ENCODE data around the gene PITPNM3. TPM values are rescaled to one million over a fixed set of nuclear protein-coding genes. Genes with fewer than 3 reads are reported as not detected.

The PITPNM3 gene
- polyA plus RNA-seq, 1 donor, result 1.4 TPM

DNA sequence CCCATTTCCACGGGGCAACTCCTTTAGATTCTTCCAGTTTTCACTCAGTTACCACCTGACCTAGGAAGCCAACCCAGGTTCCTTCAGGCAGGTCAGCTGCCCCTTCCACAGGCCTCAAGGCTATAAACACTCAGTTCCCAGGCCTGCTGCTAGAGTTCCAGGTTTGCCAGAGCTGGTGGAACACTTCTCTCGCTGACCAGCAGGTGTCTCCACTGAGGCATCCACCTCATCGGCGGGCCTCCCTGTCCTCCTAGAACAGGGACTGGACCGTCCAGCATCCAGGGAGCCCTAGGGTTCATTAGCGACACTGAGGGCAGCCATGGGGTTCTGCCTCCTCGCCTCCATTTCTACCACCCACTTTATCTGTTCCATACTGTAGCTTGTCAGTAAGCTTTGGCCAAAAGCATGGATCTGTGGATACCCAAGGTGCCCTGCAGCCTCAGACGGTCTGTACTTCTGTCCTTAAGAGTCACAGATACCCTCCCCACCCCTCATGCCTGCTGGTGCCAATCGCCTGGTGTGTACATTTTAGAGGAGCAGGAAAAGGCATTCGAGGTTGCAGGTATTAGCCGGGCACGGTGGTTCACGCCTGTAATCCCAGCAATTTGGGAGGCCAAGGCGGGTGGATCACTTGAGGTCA is 83.1 kb downstream of the PITPNM3 start:
- H3K27ac ChIP-seq (ENCODE audit: low read length), result no peak overlapping the region
- H3K4me3 ChIP-seq (ENCODE audit: low read length), result no peak overlapping the region
- H3K36me3 ChIP-seq (ENCODE audit: control insufficient read depth, insufficient read depth, low read length), result no peaks in the 10 kb centered on the region
- H3K9me3 ChIP-seq (ENCODE audit: control insufficient read depth, low read depth, low read length), result no peaks in the 10 kb centered on the region
- 0% methylated on average over 1 of the region's 14 CpGs for WGBS (ENCODE audit: insufficient coverage, low lambda C conversion rate)
- H3K27me3 ChIP-seq (ENCODE audit: control insufficient read depth, insufficient read depth, low read length), result no peaks in the 10 kb centered on the region
- peaks cover 6% of the 10 kb centered on the region for H3K4me1 ChIP-seq (ENCODE audit: control insufficient read depth, insufficient read depth, low read length)
- peak; percentile 73 to 82 for DNase-seq

DNA sequence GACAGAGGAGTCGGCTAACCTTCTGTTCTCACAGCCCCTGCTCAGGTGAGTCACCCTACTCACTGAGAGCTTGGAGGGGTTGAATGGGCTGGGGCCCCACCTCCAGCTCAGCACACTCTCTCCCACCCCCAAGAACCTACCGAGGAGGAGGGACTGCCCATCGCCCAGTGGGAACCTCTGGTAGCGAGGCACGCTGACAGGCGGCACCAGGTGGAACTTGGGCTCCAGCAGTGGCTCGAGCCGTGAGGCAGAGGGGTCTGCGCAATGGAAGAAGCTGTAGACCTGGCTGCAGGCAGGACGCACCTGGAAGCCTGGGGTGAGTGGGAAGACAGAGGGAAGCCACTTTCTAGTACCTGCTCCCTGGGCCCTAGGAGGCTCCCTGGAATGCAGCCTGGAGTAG is 83.8 kb downstream of the PITPNM3 start:
- WGBS (ENCODE audit: insufficient coverage, low lambda C conversion rate), result no CpG with 5 or more reads among the region's 10 CpGs
- DNase-seq, result no peak
- no peak overlapping the region for H3K4me3 ChIP-seq (ENCODE audit: low read length)
- peaks cover 6% of the 10 kb centered on the region for H3K4me1 ChIP-seq (ENCODE audit: control insufficient read depth, insufficient read depth, low read length)
- no peak overlapping the region for H3K27ac ChIP-seq (ENCODE audit: low read length)
- no peaks in the 10 kb centered on the region for H3K9me3 ChIP-seq (ENCODE audit: control insufficient read depth, low read depth, low read length)
- no peaks in the 10 kb centered on the region for H3K27me3 ChIP-seq (ENCODE audit: control insufficient read depth, insufficient read depth, low read length)
- no peaks in the 10 kb centered on the region for H3K36me3 ChIP-seq (ENCODE audit: control insufficient read depth, insufficient read depth, low read length)

DNA sequence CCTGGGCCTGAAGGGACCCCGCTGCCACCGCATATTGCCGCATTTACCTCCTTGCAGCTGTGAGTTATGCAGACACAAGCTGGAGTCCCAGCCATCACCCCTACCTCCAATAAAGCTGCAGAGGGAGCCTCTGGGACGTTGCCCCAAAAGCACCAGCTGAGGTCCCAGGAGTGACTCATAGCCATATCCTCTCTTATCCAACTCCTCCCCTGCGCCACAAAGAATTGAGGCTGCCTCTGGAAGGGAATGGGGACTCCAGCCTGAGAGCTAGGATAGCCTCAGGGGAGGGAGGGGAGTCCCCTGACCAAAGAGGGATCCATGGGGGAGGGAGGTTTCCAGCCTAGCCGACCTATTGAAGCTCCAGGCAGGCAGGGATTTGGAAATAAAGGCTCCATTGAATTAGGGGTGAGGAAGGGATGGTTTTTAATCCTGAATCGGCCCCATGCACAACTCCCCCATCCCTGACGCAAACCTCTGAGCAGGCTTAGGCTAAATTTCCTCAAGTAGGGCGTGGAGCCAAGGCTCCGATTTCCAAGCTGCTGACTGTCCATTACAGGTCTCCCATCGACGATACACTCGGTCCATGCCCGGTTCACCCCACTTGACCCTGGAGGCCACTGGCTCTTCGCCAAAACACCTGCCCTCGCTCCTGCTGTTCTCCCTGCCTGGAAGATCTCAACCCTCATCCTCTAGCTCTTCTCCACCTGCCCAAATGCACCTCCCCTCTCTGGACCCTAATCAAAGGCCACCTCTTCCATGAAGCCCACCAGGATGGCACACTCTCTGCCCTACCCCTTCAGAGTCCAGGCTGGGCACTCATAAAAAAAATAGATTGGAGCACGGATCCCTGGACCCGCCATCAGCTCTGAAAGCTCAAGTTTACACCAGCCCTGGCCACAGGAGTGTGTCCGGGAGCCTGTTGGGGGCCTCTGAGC is 84.6 kb downstream of the PITPNM3 start:
- no CpG with 5 or more reads among the region's 19 CpGs for WGBS (ENCODE audit: insufficient coverage, low lambda C conversion rate)
- H3K4me3 ChIP-seq (ENCODE audit: low read length), result no peak overlapping the region
- H3K27ac ChIP-seq (ENCODE audit: low read length), result no peak overlapping the region
- DNase-seq, result no peak
- no peaks in the 10 kb centered on the region for H3K27me3 ChIP-seq (ENCODE audit: control insufficient read depth, insufficient read depth, low read length)
- H3K36me3 ChIP-seq (ENCODE audit: control insufficient read depth, insufficient read depth, low read length), result no peaks in the 10 kb centered on the region
- H3K4me1 ChIP-seq (ENCODE audit: control insufficient read depth, insufficient read depth, low read length), result peaks cover 6% of the 10 kb centered on the region
- no peaks in the 10 kb centered on the region for H3K9me3 ChIP-seq (ENCODE audit: control insufficient read depth, low read depth, low read length)

DNA sequence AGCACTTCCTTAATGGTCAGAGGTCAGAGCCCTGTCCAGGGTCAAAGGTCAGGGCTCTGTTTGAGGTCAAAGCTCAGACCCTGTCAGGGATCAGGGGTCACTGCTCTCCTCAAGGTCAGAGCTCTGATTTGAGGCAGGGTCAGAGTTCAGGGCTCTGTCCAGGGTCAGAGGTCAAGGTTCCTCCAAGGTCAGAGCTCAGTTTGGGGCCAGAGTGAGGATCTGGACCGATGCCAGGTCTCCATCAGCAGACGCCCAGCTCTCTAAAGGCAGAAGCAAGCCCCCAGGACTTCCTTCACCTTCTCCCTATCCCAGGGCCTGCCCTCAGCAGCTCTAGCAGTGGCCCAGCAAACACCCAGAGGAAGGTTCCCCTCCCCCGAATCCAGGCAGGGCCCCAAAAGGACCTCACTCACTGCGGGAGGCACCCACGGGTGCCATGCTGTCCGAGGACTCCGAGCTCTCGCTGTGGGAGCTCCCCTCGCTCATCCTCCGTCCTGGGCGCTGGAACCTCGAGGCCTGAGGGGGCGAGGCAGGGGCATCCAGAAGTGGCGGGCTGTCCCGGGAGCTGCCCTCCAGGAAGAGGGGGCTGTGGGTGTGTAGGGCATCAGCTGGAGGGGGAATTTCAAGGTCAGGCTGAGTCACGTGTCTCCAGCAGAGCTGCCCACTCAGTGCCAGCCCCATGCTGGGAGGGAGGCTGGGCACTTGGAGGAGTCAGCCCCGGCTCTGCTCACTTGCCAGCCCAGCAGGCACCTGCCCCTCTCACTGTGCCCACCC is 85.4 kb downstream of the PITPNM3 start:
- no peak for DNase-seq
- no CpG with 5 or more reads among the region's 17 CpGs for WGBS (ENCODE audit: insufficient coverage, low lambda C conversion rate)

DNA sequence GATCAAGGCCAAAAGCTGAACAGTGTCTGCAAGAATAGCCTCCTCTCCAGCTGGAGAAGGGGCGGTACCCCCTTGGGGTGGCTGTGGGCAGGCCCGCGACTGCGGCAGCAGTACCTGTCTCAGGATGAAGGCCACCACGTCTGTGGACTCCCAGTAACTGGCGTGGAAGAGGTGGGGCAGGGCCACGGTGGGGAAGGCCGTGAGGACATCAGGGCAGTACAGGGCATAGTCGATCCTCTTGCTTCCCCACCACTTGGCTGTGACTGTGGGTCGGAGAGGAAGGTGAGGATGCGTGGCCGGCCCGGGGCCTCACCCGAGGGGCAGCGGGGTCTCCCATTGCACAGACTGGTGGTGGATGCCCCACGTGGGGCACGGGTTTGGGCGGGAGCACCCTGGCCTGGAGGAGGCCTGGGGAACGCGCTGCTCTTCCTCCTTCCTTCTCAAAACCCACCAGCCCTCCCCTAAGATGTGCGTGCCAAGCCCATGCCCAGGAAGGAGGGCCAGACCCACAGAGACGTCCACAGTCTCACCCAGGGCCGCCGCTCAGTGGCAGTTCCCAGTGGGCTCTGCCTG is 86.1 kb downstream of the PITPNM3 start:
- H3K4me1 ChIP-seq (ENCODE audit: control insufficient read depth, insufficient read depth, low read length), result peaks cover 6% of the 10 kb centered on the region
- no peak overlapping the region for H3K4me3 ChIP-seq (ENCODE audit: low read length)
- H3K9me3 ChIP-seq (ENCODE audit: control insufficient read depth, low read depth, low read length), result no peaks in the 10 kb centered on the region
- H3K27me3 ChIP-seq (ENCODE audit: control insufficient read depth, insufficient read depth, low read length), result no peaks in the 10 kb centered on the region
- no peak overlapping the region for H3K27ac ChIP-seq (ENCODE audit: low read length)
- no CpG with 5 or more reads among the region's 24 CpGs for WGBS (ENCODE audit: insufficient coverage, low lambda C conversion rate)
- no peak for DNase-seq
- no peaks in the 10 kb centered on the region for H3K36me3 ChIP-seq (ENCODE audit: control insufficient read depth, insufficient read depth, low read length)

More for the DNA sequence above, 85.4 kb downstream of the PITPNM3 start:
- H3K36me3 ChIP-seq (ENCODE audit: control insufficient read depth, insufficient read depth, low read length), result no peaks in the 10 kb centered on the region
- peaks cover 6% of the 10 kb centered on the region for H3K4me1 ChIP-seq (ENCODE audit: control insufficient read depth, insufficient read depth, low read length)
- H3K27ac ChIP-seq (ENCODE audit: low read length), result no peak overlapping the region
- H3K4me3 ChIP-seq (ENCODE audit: low read length), result no peak overlapping the region
- no peaks in the 10 kb centered on the region for H3K27me3 ChIP-seq (ENCODE audit: control insufficient read depth, insufficient read depth, low read length)
- H3K9me3 ChIP-seq (ENCODE audit: control insufficient read depth, low read depth, low read length), result no peaks in the 10 kb centered on the region

DNA sequence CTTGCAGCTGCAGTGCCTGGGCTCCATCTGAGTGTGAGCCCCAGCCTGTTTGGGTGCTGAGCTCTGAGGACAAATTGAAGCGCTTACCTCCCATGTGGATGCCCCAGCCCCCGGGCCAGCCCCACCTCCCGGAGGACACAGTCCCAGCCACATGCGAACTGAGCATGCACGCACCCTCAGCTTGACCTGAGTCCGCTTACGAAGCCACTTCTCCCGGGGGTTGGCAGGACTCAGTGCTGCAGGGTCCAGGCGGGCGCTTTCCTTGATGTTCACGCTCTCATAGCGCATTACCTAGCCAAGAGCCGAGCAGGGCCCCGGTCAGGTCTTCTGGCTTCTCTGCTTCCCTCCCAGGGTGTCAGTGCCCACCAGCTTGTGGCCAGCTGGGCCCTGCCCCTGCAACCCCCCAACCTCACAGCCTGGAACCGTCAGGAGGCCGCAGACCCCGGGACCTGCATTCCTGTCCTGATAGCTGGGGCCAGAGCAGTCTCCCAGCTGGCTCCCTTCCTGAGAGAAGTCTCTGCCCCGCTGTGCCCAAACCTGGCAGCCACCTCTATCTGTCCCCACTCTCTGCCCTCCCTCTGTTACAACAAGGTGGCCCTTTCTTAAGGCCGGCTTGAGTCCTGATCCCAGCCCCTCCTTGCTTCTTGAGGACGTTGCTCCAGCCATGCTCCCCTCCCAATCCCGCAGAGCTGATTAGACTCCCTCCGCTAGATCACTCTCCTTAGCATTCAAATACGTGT is 88.1 kb downstream of the PITPNM3 start:
- H3K36me3 ChIP-seq (ENCODE audit: control insufficient read depth, insufficient read depth, low read length), result no peaks in the 10 kb centered on the region
- WGBS (ENCODE audit: insufficient coverage, low lambda C conversion rate), result no CpG with 5 or more reads among the region's 23 CpGs
- peaks cover 6% of the 10 kb centered on the region for H3K4me1 ChIP-seq (ENCODE audit: control insufficient read depth, insufficient read depth, low read length)
- no peak overlapping the region for H3K27ac ChIP-seq (ENCODE audit: low read length)
- H3K9me3 ChIP-seq (ENCODE audit: control insufficient read depth, low read depth, low read length), result no peaks in the 10 kb centered on the region
- no peaks in the 10 kb centered on the region for H3K27me3 ChIP-seq (ENCODE audit: control insufficient read depth, insufficient read depth, low read length)
- no peak for DNase-seq
- H3K4me3 ChIP-seq (ENCODE audit: low read length), result no peak overlapping the region

DNA sequence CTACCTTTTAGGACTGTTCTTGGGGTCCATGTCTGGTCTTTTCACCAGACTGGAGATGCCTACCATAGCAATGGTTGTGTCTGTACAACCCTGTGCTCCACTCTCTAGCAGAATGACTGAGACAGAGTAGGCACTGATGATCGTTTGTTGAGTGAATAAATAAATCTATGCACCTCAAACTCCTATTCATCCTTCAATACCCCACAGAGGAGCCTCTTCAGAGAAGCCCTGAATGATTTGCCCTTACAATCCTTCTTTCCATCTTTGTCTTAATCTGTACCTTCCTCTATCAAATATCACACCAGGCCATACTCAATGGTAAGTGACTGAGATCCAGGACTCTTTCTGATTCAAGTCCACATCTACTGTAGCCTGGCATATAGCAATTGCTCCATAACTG is 88.8 kb downstream of the PITPNM3 start:
- no peaks in the 10 kb centered on the region for H3K9me3 ChIP-seq (ENCODE audit: control insufficient read depth, low read depth, low read length)
- WGBS (ENCODE audit: insufficient coverage, low lambda C conversion rate), result no CpG with 5 or more reads among the region's 1 CpG
- DNase-seq, result no peak
- H3K36me3 ChIP-seq (ENCODE audit: control insufficient read depth, insufficient read depth, low read length), result no peaks in the 10 kb centered on the region
- H3K27me3 ChIP-seq (ENCODE audit: control insufficient read depth, insufficient read depth, low read length), result no peaks in the 10 kb centered on the region
- peaks cover 2% of the 10 kb centered on the region for H3K4me1 ChIP-seq (ENCODE audit: control insufficient read depth, insufficient read depth, low read length)
- H3K4me3 ChIP-seq (ENCODE audit: low read length), result no peak overlapping the region
- no peak overlapping the region for H3K27ac ChIP-seq (ENCODE audit: low read length)

DNA sequence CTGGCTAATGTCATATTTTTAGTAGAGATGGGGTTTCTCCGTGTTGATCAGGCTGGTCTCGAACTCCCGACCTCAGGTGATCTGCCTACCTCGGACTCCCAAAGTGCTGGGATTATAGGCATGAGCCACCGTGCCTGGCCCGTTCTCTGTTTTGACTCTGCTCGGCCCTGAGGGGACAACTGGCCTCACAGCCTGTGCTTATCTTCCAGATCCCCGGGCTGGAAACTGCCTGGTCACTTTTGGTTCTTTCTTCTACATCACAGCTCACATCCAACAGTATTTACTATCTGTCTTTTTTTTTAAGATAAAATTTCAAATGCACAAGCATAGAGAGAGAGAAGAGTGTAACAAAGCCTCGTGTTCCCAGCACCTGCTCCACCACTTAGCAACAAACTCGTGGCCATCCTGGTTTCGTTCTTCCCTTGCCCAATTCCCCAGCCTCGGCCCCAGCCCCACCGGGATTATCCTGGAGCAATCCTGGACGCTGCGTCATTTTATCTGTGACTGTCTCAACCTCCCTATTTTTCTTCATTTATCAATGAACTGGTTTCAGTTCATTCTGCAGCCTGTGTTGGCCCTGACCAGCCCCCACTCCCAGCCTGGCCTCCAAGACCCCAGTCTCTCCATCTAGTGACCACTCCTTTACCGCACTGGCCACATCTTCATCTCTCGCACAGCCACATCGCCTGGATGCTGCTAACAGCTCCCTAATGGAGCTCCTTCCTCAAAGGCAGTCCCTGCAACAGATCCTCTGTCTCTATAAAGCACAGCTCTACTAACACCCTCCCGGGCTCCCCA is 91.0 kb downstream of the PITPNM3 start:
- no peaks in the 10 kb centered on the region for H3K9me3 ChIP-seq (ENCODE audit: control insufficient read depth, low read depth, low read length)
- no peak for DNase-seq
- H3K4me3 ChIP-seq (ENCODE audit: low read length), result no peak overlapping the region
- no peaks in the 10 kb centered on the region for H3K36me3 ChIP-seq (ENCODE audit: control insufficient read depth, insufficient read depth, low read length)
- no peaks in the 10 kb centered on the region for H3K4me1 ChIP-seq (ENCODE audit: control insufficient read depth, insufficient read depth, low read length)
- no peak overlapping the region for H3K27ac ChIP-seq (ENCODE audit: low read length)
- WGBS (ENCODE audit: insufficient coverage, low lambda C conversion rate), result 80% methylated on average over 2 of the region's 19 CpGs
- H3K27me3 ChIP-seq (ENCODE audit: control insufficient read depth, insufficient read depth, low read length), result no peaks in the 10 kb centered on the region

DNA sequence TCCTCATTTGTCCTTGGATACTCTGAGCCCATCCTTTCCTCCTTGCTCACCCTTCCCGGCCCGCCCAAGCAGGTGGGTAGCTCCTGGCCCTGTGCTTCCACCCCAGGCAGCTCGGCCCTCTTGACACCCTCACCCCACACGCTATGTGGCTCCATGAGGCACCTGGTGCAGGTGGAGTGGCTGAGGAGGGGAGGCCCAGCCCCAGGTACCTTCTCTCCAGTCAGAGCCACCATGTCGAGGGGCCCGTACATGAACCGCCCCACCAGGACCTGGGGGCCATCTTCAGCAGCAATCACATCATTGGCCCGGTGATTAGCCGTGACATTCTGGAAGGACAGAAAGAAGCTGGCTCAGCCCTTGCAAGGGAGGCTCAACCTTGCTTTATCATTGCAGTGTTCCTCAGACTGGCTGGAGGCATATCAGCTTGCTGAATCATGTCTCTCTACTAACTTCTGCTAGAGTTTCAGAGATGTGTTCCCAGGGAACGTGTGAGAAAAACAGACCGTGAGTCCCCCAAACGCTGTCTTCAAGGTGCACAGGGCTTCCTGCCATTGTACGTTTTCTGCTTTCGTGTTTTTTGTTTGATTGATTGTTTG is 91.8 kb downstream of the PITPNM3 start:
- H3K27ac ChIP-seq (ENCODE audit: low read length), result no peak overlapping the region
- DNase-seq, result no peak
- H3K27me3 ChIP-seq (ENCODE audit: control insufficient read depth, insufficient read depth, low read length), result no peaks in the 10 kb centered on the region
- no peaks in the 10 kb centered on the region for H3K36me3 ChIP-seq (ENCODE audit: control insufficient read depth, insufficient read depth, low read length)
- no peaks in the 10 kb centered on the region for H3K4me1 ChIP-seq (ENCODE audit: control insufficient read depth, insufficient read depth, low read length)
- H3K4me3 ChIP-seq (ENCODE audit: low read length), result no peak overlapping the region
- WGBS (ENCODE audit: insufficient coverage, low lambda C conversion rate), result 60% methylated on average over 1 of the region's 14 CpGs
- H3K9me3 ChIP-seq (ENCODE audit: control insufficient read depth, low read depth, low read length), result no peaks in the 10 kb centered on the region

Data from large intestine (tissue), 3 donors.